Panc1 (cell line): ENCODE results near the gene BMP10. TPM values are rescaled to one million over a fixed set of nuclear protein-coding genes. Genes with fewer than 3 reads are reported as not detected.

Experiments
- ATAC-seq: fragments of 200-7000 bp; cut with Tn5 transposase; 2 replicates; pipeline ENCODE4 v1.9.1; 2020; ENCODE audit warnings: mild to moderate bottlenecking, moderate library complexity
- BruUV-seq: library from RNA; stranded (reverse); fragments of 400-500 nt; replicated peaks from 2 replicates; lab custom pipeline; 2021; lab: Mats Ljungman, UMichigan
- CTCF ChIA-PET: fragments of 300-600 bp; sonication (Branson Sonifier 250); formaldehyde crosslinking; loops from one replicate; lab custom pipeline; 2022; ENCODE audit warnings: antibody characterized with exemption; lab: Charles Lee
- POLR2A ChIA-PET: fragments of 300-600 bp; sonication (Branson Sonifier 250); formaldehyde crosslinking; loops from one replicate; lab custom pipeline; 2022; ENCODE audit warnings: antibody characterized with exemption; lab: Charles Lee
- DNase-seq: peaks from one replicate; pipeline ENCODE4 v3.0.0-alpha.2; 2010; ENCODE audit warnings: low read depth, low spot score
- H3K27ac ChIP-seq: 2 replicates; pipeline ENCODE4 v1.5.1; 2011; ENCODE audit warnings: mild to moderate bottlenecking, low read length, inconsistent platforms
- H3K27me3 ChIP-seq: fragments of 200-500 bp; sonication (Bioruptor generic); 2 replicates; pipeline ENCODE4 v1.6.0; 2014; ENCODE audit warnings: low read length, inconsistent platforms; ENCODE audit not compliant: control insufficient read depth, insufficient read depth
- H3K36me3 ChIP-seq: fragments of 200-500 bp; sonication (Bioruptor generic); 2 replicates; pipeline ENCODE4 v1.5.1; 2014; ENCODE audit warnings: inconsistent platforms, mild to moderate bottlenecking, low read length, moderate library complexity; ENCODE audit not compliant: control insufficient read depth, insufficient read depth
- H3K4me1 ChIP-seq: 2 replicates; pipeline ENCODE4 v1.5.1; 2011; ENCODE audit warnings: inconsistent platforms, mild to moderate bottlenecking, low read length, moderate library complexity; ENCODE audit not compliant: control insufficient read depth, insufficient read depth
- H3K4me3 ChIP-seq, 2 experiments: 2 replicates each; pipeline ENCODE4 v1.5.1; 2011 to 2012; ENCODE audit warnings: low read depth in 2 of 2, low read length in 2 of 2, mild to moderate bottlenecking in 2 of 2, inconsistent platforms in 1 of 2, moderate library complexity in 1 of 2
- H3K9me3 ChIP-seq: fragments of 200-500 bp; sonication (Bioruptor generic); 2 replicates; pipeline ENCODE4 v1.5.1; 2014; ENCODE audit warnings: low read depth, mild to moderate bottlenecking, inconsistent platforms, low read length, moderate library complexity; ENCODE audit not compliant: control insufficient read depth, insufficient read depth
- CTCF ChIP-seq: fragments of 450-650 bp; IDR thresholded peaks from 2 replicates; pipeline ENCODE4 v1.5.1; 2017; ENCODE audit warnings: mild to moderate bottlenecking
- POLR2AphosphoS5 ChIP-seq: IDR thresholded peaks from 2 replicates; pipeline ENCODE4 v1.6.1; 2012; ENCODE audit warnings: mild to moderate bottlenecking, low read depth, low read length, moderate library complexity
- REST ChIP-seq, 2 experiments: IDR thresholded peaks; 2 replicates each; pipeline ENCODE4 v1.6.1; 2011 to 2012; ENCODE audit warnings: low read depth in 2 of 2, control low read depth in 1 of 2, low read length in 1 of 2, mild to moderate bottlenecking in 1 of 2, moderate library complexity in 1 of 2; ENCODE audit not compliant: insufficient read depth in 1 of 2
- SIN3A ChIP-seq: IDR thresholded peaks from 2 replicates; pipeline ENCODE4 v1.6.1; 2012; ENCODE audit warnings: low read depth, mild to moderate bottlenecking, low read length, moderate library complexity, borderline replicate concordance; ENCODE audit not compliant: insufficient read depth
- TCF7L2 ChIP-seq: IDR thresholded peaks from 2 replicates; pipeline ENCODE4 v1.6.1; 2011; ENCODE audit warnings: mild to moderate bottlenecking, low read depth, low read length, inconsistent platforms
- in situ Hi-C: cut with HindIII; loops from 2 replicates; pipeline ENCODE4 v1.10.0; 2016; ENCODE audit warnings: low sequenced_read_pairs, low pct_unique_long_range_greater_than_20kb
- intact Hi-C: fragments of 100-400 bp; cut with micrococcal nuclease; formaldehyde crosslinking; loops from one replicate; pipeline ENCODE4 v1.10.0; 2022; ENCODE audit not compliant: unreplicated experiment
- total RNA-seq: library from RNA; stranded (reverse); gene quantifications from one replicate; pipeline ENCODE4 v1.2.1, GENCODE V29; 2021; ENCODE audit not compliant: unreplicated experiment

The BMP10 gene
- total RNA-seq, 1 experiment from 2014 or later = not detected

GRCh38 chr2:68905116-68905515 lies 33.9 kb upstream of the BMP10 start:
- ChIA-PET POLR2A (no interaction called here), CTCF (no interaction called here)
- no peaks in the 10 kb centered on the region for H3K36me3 ChIP-seq
- ATAC-seq (no peak), DNase-seq (no peak)
- intact Hi-C loops = loop anchor here (5.0 kb wide), 1 partner anchor 153 kb away; no protein-coding TSS in a partner anchor
- H3K4me3 ChIP-seq = no peak overlapping the region
- H3K27ac ChIP-seq = no peak overlapping the region
- no TSS peak for BruUV-seq
- H3K9me3 ChIP-seq = no peaks in the 10 kb centered on the region
- in situ Hi-C loops = no loop called here
- no peaks in the 10 kb centered on the region for H3K27me3 ChIP-seq
- TF ChIP-seq SIN3A (no peak), REST (IDR thresholded peaks at IDR 0.05; ENCODE audit: insufficient read depth in 1 of 2, low read depth in 2 of 2, low read length in 1 of 2) (no peak), CTCF (no peak), POLR2AphosphoS5 (no peak), TCF7L2 (no peak)
- no peaks in the 10 kb centered on the region for H3K4me1 ChIP-seq

- Histone ChIP-seq H3K4me1 (no peaks in the 10 kb centered on the region), H3K4me3 (no peak overlapping the region), H3K27ac (no peak overlapping the region), H3K27me3 (no peaks in the 10 kb centered on the region), H3K36me3 (no peaks in the 10 kb centered on the region), H3K9me3 (no peaks in the 10 kb centered on the region)
- ATAC-seq (no peak), DNase-seq (no peak)
- POLR2A ChIA-PET = no interaction called here
- intact Hi-C loops = loop anchor here (5.0 kb wide), 1 partner anchor 439 kb away; no protein-coding TSS in a partner anchor
- no TSS peak for BruUV-seq
- TF ChIP-seq POLR2AphosphoS5 (no peak), TCF7L2 (no peak), CTCF (no peak), SIN3A (no peak), REST (IDR thresholded peaks at IDR 0.05; ENCODE audit: insufficient read depth in 1 of 2, low read depth in 2 of 2, low read length in 1 of 2) (no peak)
- in situ Hi-C loops = no loop called here
- CTCF ChIA-PET = no interaction called here
These were observed 30.4 kb upstream of the BMP10 start for GRCh38 chr2:68901561-68901960.
